ENCODE data around the gene TAOK3. TPM values are rescaled to one million over a fixed set of nuclear protein-coding genes. Genes with fewer than 3 reads are reported as not detected.
"Not testable (repeated sequence)": the region's sequence is repeated elsewhere in the genome, so short reads cannot be mapped to it uniquely, and the experiment has no call there.

TAOK3 gene
- total and polyA plus RNA-seq, 2 of the 4 experiments (the other 2 are of a cell fraction) = 26.3 to 54.5 TPM

GRCh38 chr12:118129436-118129835 is 243.3 kb downstream of the TAOK3 start:
- H2BK120ac ChIP-seq (ENCODE audit: low read depth, low read length); H2BK5ac ChIP-seq (ENCODE audit: low read depth, low read length, poor library complexity, severe bottlenecking); ATAC-seq (ENCODE audit: low read depth); H2AFZ ChIP-seq (replicated peaks; ENCODE audit: low read length, poor library complexity); H3K14ac ChIP-seq (replicated peaks; ENCODE audit: low read depth, low read length); H3K4ac ChIP-seq (ENCODE audit: low read depth, low read length); H2BK15ac ChIP-seq (ENCODE audit: low read depth, low read length); H3K27ac ChIP-seq (ENCODE audit: insufficient read depth, low read length); dilution Hi-C loops (cut with HindIII; ENCODE audit: low sequenced_read_pairs, unreplicated experiment); H3K18ac ChIP-seq (ENCODE audit: low read depth, low read length); H3K23ac ChIP-seq (ENCODE audit: low read depth, low read length); H2BK20ac ChIP-seq (ENCODE audit: low read depth, low read length); H3K27me3 ChIP-seq (ENCODE audit: control insufficient read depth, insufficient read depth, low read length); POLR2A ChIA-PET (ENCODE audit: unreplicated experiment); H3K79me1 ChIP-seq (ENCODE audit: low read depth in 1 of 2, low read length in 2 of 2); H3K9me3 ChIP-seq (ENCODE audit: control insufficient read depth, insufficient read depth, low read length); intact Hi-C loops (cut with micrococcal nuclease); DNase-seq; H3K56ac ChIP-seq (ENCODE audit: extremely low read depth, insufficient read depth, low read length); BruUV-seq (replicated peaks); H3K9me1 ChIP-seq (ENCODE audit: insufficient read depth, low read length); H3K9ac ChIP-seq (ENCODE audit: low read depth, low read length); H4K20me1 ChIP-seq (ENCODE audit: insufficient read depth, low read length); H3K4me1 ChIP-seq (ENCODE audit: control insufficient read depth, insufficient read depth, low read length); H2AK5ac ChIP-seq (ENCODE audit: low read depth, low read length); CTCF ChIA-PET; H3K36me3 ChIP-seq (ENCODE audit: control insufficient read depth, insufficient read depth, low read length); H4K8ac ChIP-seq (ENCODE audit: low read depth in 2 of 2, low read length in 2 of 2); H2AK9ac ChIP-seq (replicated peaks; ENCODE audit: low read depth, low read length, poor library complexity); H3K4me2 ChIP-seq (ENCODE audit: low read depth, low read length); H3K4me3 ChIP-seq (ENCODE audit: insufficient read depth, low read depth, low read length); H4K91ac ChIP-seq (ENCODE audit: insufficient read depth, low read depth, low read length); H4K5ac ChIP-seq (ENCODE audit: low read depth, low read length): not testable (repeated sequence)
- in situ Hi-C loops (cut with MboI; ENCODE audit: low sequenced_read_pairs) = loop anchor here (25.0 kb wide), 1 partner anchor 267 kb away; no protein-coding TSS in a partner anchor
- no CpG with 5 or more reads among the region's 5 CpGs for WGBS, 2 experiments (ENCODE audit: extremely low coverage in 2 of 2, insufficient read length in 1 of 2)
